Suprapubic skin (tissue), 4 donors: Measurements from ENCODE around the gene LIMD2. TPM values are rescaled to one million over a fixed set of nuclear protein-coding genes. Genes with fewer than 3 reads are reported as not detected.

ENCODE experiments used
- DNase-seq, 2 donors: peaks; one replicate each; pipeline ENCODE4 v3.0.0-alpha.2; 2019; ENCODE audit warnings: low spot score in 2 of 2
- H3K27ac ChIP-seq: fragments of 200-600 bp; sonication (generic); one replicate; pipeline ENCODE4 v1.5.1; 2019
- H3K27me3 ChIP-seq: fragments of 200-600 bp; sonication (generic); one replicate; pipeline ENCODE4 v1.5.1; 2019
- H3K36me3 ChIP-seq: fragments of 200-600 bp; sonication (generic); one replicate; pipeline ENCODE4 v1.5.1; 2019
- H3K4me1 ChIP-seq: fragments of 200-600 bp; sonication (generic); one replicate; pipeline ENCODE4 v1.5.1; 2019
- H3K4me3 ChIP-seq: fragments of 200-600 bp; sonication (generic); one replicate; pipeline ENCODE4 v1.5.1; 2019; ENCODE audit warnings: mild to moderate bottlenecking
- H3K9me3 ChIP-seq: fragments of 200-600 bp; sonication (generic); one replicate; pipeline ENCODE4 v1.5.1; 2019
- CTCF ChIP-seq, 2 donors: fragments of 200-600 bp in 1 of 2; fragments of 450-650 bp in 1 of 2; sonication (generic) in 1 of 2; IDR thresholded peaks; one replicate each; pipeline ENCODE4 v1.5.1; 2016 to 2019; ENCODE audit warnings: antibody characterized with exemption in 2 of 2, mild to moderate bottlenecking in 1 of 2, moderate library complexity in 1 of 2
- EP300 ChIP-seq: sonication (generic); formaldehyde crosslinking; IDR thresholded peaks from one replicate; pipeline ENCODE4 v1.6.1; 2017; ENCODE audit warnings: antibody characterized with exemption
- POLR2A ChIP-seq, 2 donors: fragments of 450-650 bp; IDR thresholded peaks; one replicate each; pipeline ENCODE4 v1.6.1; 2017; ENCODE audit warnings: antibody characterized with exemption in 2 of 2, mild to moderate bottlenecking in 2 of 2, moderate library complexity in 2 of 2
- POLR2AphosphoS5 ChIP-seq, 3 donors: sonication (generic); formaldehyde crosslinking; IDR thresholded peaks; one replicate each; pipeline ENCODE4 v1.6.1; 2017; ENCODE audit warnings: antibody characterized with exemption in 3 of 3
- WGBS: methylation state at CpG from one replicate; pipeline ENCODE4 v1.1.5; 2018; 5-methylcytosine and 5-hydroxymethylcytosine counted together
- total RNA-seq, 4 donors: library from RNA; depleted of rRNA; stranded (reverse); fragments of >200 nt; gene quantifications; one replicate each; pipeline ENCODE4 v1.1.0, GENCODE V29; 2016

Gene LIMD2
- total RNA-seq = 1 to 10 TPM; 5.0 to 9.4 (median 6.8) TPM

- Histone ChIP-seq H3K27me3 (no peaks in the 10 kb centered on the region), H3K9me3 (no peaks in the 10 kb centered on the region), H3K4me3 (peak within 1 kb of the TSS; percentile 78), H3K27ac (peak within 1 kb of the TSS; percentile 82), H3K4me1 (peaks cover 43% of the 10 kb centered on the region), H3K36me3 (peaks cover 21% of the 10 kb centered on the region)
- no CpG with 5 or more reads among the region's 133 CpGs for WGBS
- TF ChIP-seq POLR2A (IDR thresholded peaks at IDR 0.05) (no peak), EP300 (no peak), POLR2AphosphoS5 (IDR thresholded peaks at IDR 0.05) (no peak), CTCF (IDR thresholded peaks at IDR 0.05) (no peak)
- peak in 1 of 2 donors; percentile 76 for DNase-seq
Observed at GRCh38 chr17:63699638-63700527, at the start of gene LIMD2. TSS of gene LIMD2 (minus strand) at chr17:63700125. CDS start at chr17:63699298, 827 bp downstream.

- Histone ChIP-seq H3K36me3 (peaks cover 11% of the 10 kb centered on the region), H3K4me3 (peak within 1 kb of the TSS; percentile 68), H3K9me3 (no peaks in the 10 kb centered on the region), H3K27me3 (no peaks in the 10 kb centered on the region), H3K27ac (peak within 1 kb of the TSS; percentile 92), H3K4me1 (peaks cover 21% of the 10 kb centered on the region)
- TF ChIP-seq POLR2A (IDR thresholded peaks at IDR 0.05) (peak; percentile 12 to 56), POLR2AphosphoS5 (IDR thresholded peaks at IDR 0.05) (peak in 2 of 3 donors; percentile 57 to 74), EP300 (no peak), CTCF (IDR thresholded peaks at IDR 0.05) (no peak)
- 0% methylated on average over 14 of the region's 61 CpGs for WGBS
- DNase-seq = peak; percentile 99
Observed at GRCh38 chr17:63741408-63742173, 41.7 kb upstream of the LIMD2 start, which contains the start of gene STRADA. TSS of gene STRADA (minus strand) at chr17:63741799. CDS start at chr17:63728369, 13,430 bp downstream.

GRCh38 chr17:63741143-63741407 lies 41.1 kb upstream of the LIMD2 start:
- peaks cover 21% of the 10 kb centered on the region for H3K4me1 ChIP-seq
- no peaks in the 10 kb centered on the region for H3K27me3 ChIP-seq
- 0% methylated on average over 13 of the region's 14 CpGs for WGBS
- TF ChIP-seq POLR2A (IDR thresholded peaks at IDR 0.05) = no peak
- no peak for TF ChIP-seq EP300
- no peak for TF ChIP-seq CTCF (IDR thresholded peaks at IDR 0.05)
- no peak for TF ChIP-seq POLR2AphosphoS5 (IDR thresholded peaks at IDR 0.05)
- H3K27ac ChIP-seq = peak overlapping the region; percentile 92
- peaks cover 7% of the 10 kb centered on the region for H3K36me3 ChIP-seq
- H3K9me3 ChIP-seq = no peaks in the 10 kb centered on the region
- H3K4me3 ChIP-seq = peak overlapping the region; percentile 68
- no peak for DNase-seq

- TF ChIP-seq POLR2A (IDR thresholded peaks at IDR 0.05) (no peak), CTCF (IDR thresholded peaks at IDR 0.05) (no peak), EP300 (no peak), POLR2AphosphoS5 (IDR thresholded peaks at IDR 0.05) (no peak)
- Histone ChIP-seq H3K36me3 (peaks cover 3% of the 10 kb centered on the region), H3K27ac (peak overlapping the region; percentile 92), H3K4me1 (peaks cover 21% of the 10 kb centered on the region), H3K27me3 (no peaks in the 10 kb centered on the region), H3K4me3 (peak overlapping the region; percentile 68), H3K9me3 (no peaks in the 10 kb centered on the region)
- 30% methylated on average over 12 of the region's 12 CpGs for whole genome bisulfite sequencing
- DNase-seq = no peak
Observed at GRCh38 chr17:63740464-63741142, 40.7 kb upstream of the LIMD2 start.
